OCI-LY1 (cell line): Measurements from ENCODE around the gene KRT5.

Experiments used
- H2AFZ ChIP-seq: fragments of 200-600 bp; sonication (generic), shearing (Covaris generic); 2 replicates; pipeline ENCODE4 v1.6.0; 2014; ENCODE audit warnings: antibody characterized with exemption, mild to moderate bottlenecking, low read length
- H3F3A ChIP-seq: fragments of 200-600 bp; sonication (generic), shearing (Covaris generic); 2 replicates; pipeline ENCODE4 v1.6.0; 2014; ENCODE audit warnings: mild to moderate bottlenecking, antibody characterized with exemption, low read length, moderate library complexity; ENCODE audit not compliant: insufficient read depth
- H3K27ac ChIP-seq: fragments of 200-600 bp; sonication (generic); 2 replicates; pipeline ENCODE4 v1.5.1; 2014; ENCODE audit warnings: low read length, mixed run types, mild to moderate bottlenecking, low read depth; ENCODE audit not compliant: poor library complexity, severe bottlenecking
- H3K27me3 ChIP-seq: fragments of 200-600 bp; sonication (generic); 2 replicates; pipeline ENCODE4 v1.6.0; 2014; ENCODE audit warnings: antibody characterized with exemption, mild to moderate bottlenecking, low read length, moderate library complexity; ENCODE audit not compliant: insufficient read depth
- H3K36me3 ChIP-seq: fragments of 200-600 bp; sonication (generic); 2 replicates; pipeline ENCODE4 v1.6.1; 2014; ENCODE audit warnings: mild to moderate bottlenecking, antibody characterized with exemption, low read length, moderate library complexity, mixed read lengths; ENCODE audit not compliant: insufficient read depth
- H3K4me1 ChIP-seq: fragments of 200-600 bp; sonication (generic); 2 replicates; pipeline ENCODE4 v1.5.1; 2014; ENCODE audit warnings: mild to moderate bottlenecking, low read length, moderate library complexity; ENCODE audit not compliant: insufficient read depth, severe bottlenecking
- H3K4me2 ChIP-seq: fragments of 200-600 bp; sonication (generic), shearing (Covaris generic); 2 replicates; pipeline ENCODE4 v1.6.1; 2014; ENCODE audit warnings: low read length
- H3K4me3 ChIP-seq: fragments of 200-600 bp; sonication (generic); 2 replicates; pipeline ENCODE4 v1.5.1; 2014; ENCODE audit warnings: low read length, low read depth, mild to moderate bottlenecking, mixed read lengths; ENCODE audit not compliant: poor library complexity, severe bottlenecking
- H3K79me2 ChIP-seq: fragments of 200-600 bp; shearing (Covaris generic); 2 replicates; pipeline ENCODE4 v1.6.1; 2016; ENCODE audit warnings: mixed run types, low read length, mixed read lengths; ENCODE audit not compliant: insufficient read depth
- H3K9ac ChIP-seq: fragments of 200-600 bp; sonication (generic), shearing (Covaris generic); 2 replicates; pipeline ENCODE4 v1.6.1; 2014; ENCODE audit warnings: mild to moderate bottlenecking, low read length, mixed read lengths
- H3K9me2 ChIP-seq: fragments of 200-600 bp; sonication (generic), shearing (Covaris generic); 2 replicates; pipeline ENCODE4 v1.6.1; 2014; ENCODE audit warnings: low read depth, mild to moderate bottlenecking, low read length, mixed read lengths
- H3K9me3 ChIP-seq: fragments of 200-600 bp; shearing (Covaris generic); 2 replicates; pipeline ENCODE4 v1.6.1; 2014; ENCODE audit warnings: low read length, mixed read lengths
- H4K20me1 ChIP-seq: fragments of 200-600 bp; sonication (generic), shearing (Covaris generic); 2 replicates; pipeline ENCODE4 v1.6.0; 2016; ENCODE audit warnings: mild to moderate bottlenecking, low read length; ENCODE audit not compliant: insufficient read depth
- CTCF ChIP-seq: fragments of 200-600 bp; sonication (generic), shearing (Covaris generic); IDR thresholded peaks from 2 replicates; pipeline ENCODE4 v1.5.1; 2017; ENCODE audit warnings: mild to moderate bottlenecking, antibody characterized with exemption, low read length, moderate library complexity, mixed read lengths
- EZH2 ChIP-seq: fragments of 200-600 bp; sonication (generic), shearing (Covaris generic); IDR thresholded peaks from 2 replicates; pipeline ENCODE4 v1.8.0; 2017; ENCODE audit warnings: borderline replicate concordance, mixed run types, mild to moderate bottlenecking, antibody characterized with exemption, low read length, moderate library complexity, mixed read lengths

Gene KRT5

GRCh38 chr12:52464897-52465296, 55.3 kb downstream of the KRT5 start:
- H3K9me2 ChIP-seq = no peaks in the 10 kb centered on the region
- no peaks in the 10 kb centered on the region for H3F3A ChIP-seq
- H2AFZ ChIP-seq = no peak overlapping the region
- no peak overlapping the region for H3K27ac ChIP-seq
- H3K79me2 ChIP-seq = no peaks in the 10 kb centered on the region
- TF ChIP-seq CTCF (no peak), EZH2 (no peak)
- no peaks in the 10 kb centered on the region for H3K4me1 ChIP-seq
- H3K9ac ChIP-seq = no peak overlapping the region
- H3K4me2 ChIP-seq = no peak overlapping the region
- H3K27me3 ChIP-seq = no peaks in the 10 kb centered on the region
- H4K20me1 ChIP-seq = no peaks in the 10 kb centered on the region
- no peaks in the 10 kb centered on the region for H3K36me3 ChIP-seq
- no peak overlapping the region for H3K4me3 ChIP-seq
- no peaks in the 10 kb centered on the region for H3K9me3 ChIP-seq
